ENCODE measurements around the gene TGOLN2. TPM values are rescaled to one million over a fixed set of nuclear protein-coding genes. Genes with fewer than 3 reads are reported as not detected.

Gene TGOLN2
- total and polyA plus RNA-seq, 9 donors, result 43.2 to 115 (median 75.8) TPM

DNA sequence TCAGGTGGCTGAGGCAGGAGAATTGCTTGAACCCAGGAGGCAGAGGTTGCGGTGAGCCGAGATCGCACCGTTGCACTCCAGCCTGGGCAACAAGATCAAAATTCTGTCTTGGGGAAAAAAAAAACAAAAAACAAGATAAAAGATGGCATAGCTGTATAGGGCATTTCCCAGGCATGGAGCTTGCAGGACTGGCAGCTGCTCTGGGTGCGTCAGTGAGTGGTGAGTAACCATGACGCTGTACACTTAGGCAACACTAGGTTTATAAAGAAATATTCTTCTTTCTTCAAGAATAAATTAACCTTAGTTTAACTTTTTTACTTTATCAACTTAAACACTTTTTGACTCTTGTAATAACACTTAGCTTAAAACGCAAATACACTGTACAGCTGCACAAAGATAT is 15.4 kb downstream of the TGOLN2 start:
- DNase-seq, result no peak
- intact Hi-C loops (cut with DNase I), result no loop called here
- Histone ChIP-seq H3K27ac (no peak overlapping the region), H3K4me1 (ENCODE audit: insufficient read depth) (peaks cover 4% of the 10 kb centered on the region), H3K27me3 (no peaks in the 10 kb centered on the region), H3K36me3 (no peaks in the 10 kb centered on the region), H3K4me3 (no peak overlapping the region), H3K9me3 (no peaks in the 10 kb centered on the region)
- TF ChIP-seq POLR2A (IDR thresholded peaks at IDR 0.05) (no peak), EP300 (IDR thresholded peaks at IDR 0.05) (no peak)
- TF ChIP-seq, protein P1, sequence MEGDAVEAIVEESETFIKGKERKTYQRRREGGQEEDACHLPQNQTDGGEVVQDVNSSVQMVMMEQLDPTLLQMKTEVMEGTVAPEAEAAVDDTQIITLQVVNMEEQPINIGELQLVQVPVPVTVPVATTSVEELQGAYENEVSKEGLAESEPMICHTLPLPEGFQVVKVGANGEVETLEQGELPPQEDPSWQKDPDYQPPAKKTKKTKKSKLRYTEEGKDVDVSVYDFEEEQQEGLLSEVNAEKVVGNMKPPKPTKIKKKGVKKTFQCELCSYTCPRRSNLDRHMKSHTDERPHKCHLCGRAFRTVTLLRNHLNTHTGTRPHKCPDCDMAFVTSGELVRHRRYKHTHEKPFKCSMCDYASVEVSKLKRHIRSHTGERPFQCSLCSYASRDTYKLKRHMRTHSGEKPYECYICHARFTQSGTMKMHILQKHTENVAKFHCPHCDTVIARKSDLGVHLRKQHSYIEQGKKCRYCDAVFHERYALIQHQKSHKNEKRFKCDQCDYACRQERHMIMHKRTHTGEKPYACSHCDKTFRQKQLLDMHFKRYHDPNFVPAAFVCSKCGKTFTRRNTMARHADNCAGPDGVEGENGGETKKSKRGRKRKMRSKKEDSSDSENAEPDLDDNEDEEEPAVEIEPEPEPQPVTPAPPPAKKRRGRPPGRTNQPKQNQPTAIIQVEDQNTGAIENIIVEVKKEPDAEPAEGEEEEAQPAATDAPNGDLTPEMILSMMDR (IDR thresholded peaks at IDR 0.05), result no peak
- WGBS, 3 donors, result 66 to 71% (median 69%) methylated on average over 7 of the region's 7 CpGs

DNA sequence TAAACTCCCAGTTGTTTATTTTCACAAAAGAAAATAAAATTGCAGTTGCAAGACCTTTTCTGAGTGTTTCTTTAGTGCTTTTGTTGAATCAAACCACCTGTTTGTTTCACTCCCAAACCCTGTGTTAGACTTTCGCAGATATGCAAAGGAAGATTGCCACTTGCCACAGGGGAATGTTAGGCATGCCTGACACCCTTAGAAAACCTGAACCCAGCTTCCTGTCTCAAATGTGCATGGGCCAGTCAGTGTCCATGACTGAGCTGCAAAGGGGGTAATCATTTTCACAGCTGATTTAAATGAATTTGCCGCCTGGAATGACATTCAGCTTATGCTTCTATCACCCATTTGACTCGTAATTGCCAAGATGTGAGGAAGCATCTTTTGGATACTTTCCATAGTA is 17.5 kb downstream of the TGOLN2 start:
- H3K9me3 ChIP-seq, result no peaks in the 10 kb centered on the region
- intact Hi-C loops (cut with DNase I), result no loop called here
- 32 to 57% (median 48%) methylated on average over 3 of the region's 3 CpGs for WGBS, 3 donors
- DNase-seq, result no peak
- H3K4me1 ChIP-seq (ENCODE audit: insufficient read depth), result peaks cover 4% of the 10 kb centered on the region
- H3K4me3 ChIP-seq, result no peak overlapping the region
- TF ChIP-seq, protein P1 (IDR thresholded peaks at IDR 0.05), result no peak
- TF ChIP-seq EP300 (IDR thresholded peaks at IDR 0.05) (no peak), POLR2A (IDR thresholded peaks at IDR 0.05) (no peak)
- peak overlapping the region in 1 of 2 donors; percentile 53 for H3K27ac ChIP-seq
- no peaks in the 10 kb centered on the region for H3K27me3 ChIP-seq
- no peaks in the 10 kb centered on the region for H3K36me3 ChIP-seq

DNA sequence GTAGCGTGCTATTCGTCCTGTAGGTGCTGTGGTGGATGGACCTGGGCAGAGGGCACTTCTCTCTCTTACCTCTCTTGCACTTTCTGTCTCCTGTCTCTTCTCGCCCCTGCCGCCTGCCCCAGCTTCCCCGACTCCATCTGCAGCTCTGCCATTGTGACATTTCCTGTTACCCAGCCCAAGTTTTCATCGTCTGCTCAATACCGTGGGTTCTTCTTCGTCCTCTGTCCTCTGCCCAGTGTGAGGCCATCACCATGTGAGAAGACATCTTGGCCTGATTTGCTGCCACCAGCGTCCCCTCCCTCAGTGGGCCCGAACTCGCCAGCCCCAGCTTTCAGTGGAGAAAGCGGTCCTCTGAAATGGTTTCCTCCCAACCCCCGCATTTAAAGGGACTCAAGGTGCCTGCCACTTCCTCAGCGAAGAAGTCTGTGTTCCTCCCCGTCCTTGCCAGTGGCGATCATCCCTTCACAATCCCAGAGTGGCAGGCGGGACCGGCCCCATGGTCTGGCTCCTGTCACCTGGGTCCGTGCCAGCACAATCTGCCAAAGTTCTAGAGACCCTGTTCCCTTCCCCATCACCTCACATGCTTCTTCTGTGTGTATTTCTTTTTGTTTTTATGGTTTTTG is 18.0 kb downstream of the TGOLN2 start:
- TF ChIP-seq EP300 (IDR thresholded peaks at IDR 0.05), result no peak
- TF ChIP-seq, protein P1 (IDR thresholded peaks at IDR 0.05), result no peak
- TF ChIP-seq POLR2A (IDR thresholded peaks at IDR 0.05), result no peak
- intact Hi-C loops (cut with DNase I), result no loop called here
- no peak overlapping the region for H3K4me3 ChIP-seq
- 43 to 55% (median 50%) methylated on average over 19 of the region's 19 CpGs for WGBS, 3 donors
- peak; percentile 32 to 57 (median 52) for DNase-seq
- H3K27me3 ChIP-seq, result no peaks in the 10 kb centered on the region
- H3K27ac ChIP-seq, result peak overlapping the region in 1 of 2 donors; percentile 53
- H3K9me3 ChIP-seq, result no peaks in the 10 kb centered on the region
- peaks cover 4% of the 10 kb centered on the region for H3K4me1 ChIP-seq (ENCODE audit: insufficient read depth)
- H3K36me3 ChIP-seq, result no peaks in the 10 kb centered on the region

DNA sequence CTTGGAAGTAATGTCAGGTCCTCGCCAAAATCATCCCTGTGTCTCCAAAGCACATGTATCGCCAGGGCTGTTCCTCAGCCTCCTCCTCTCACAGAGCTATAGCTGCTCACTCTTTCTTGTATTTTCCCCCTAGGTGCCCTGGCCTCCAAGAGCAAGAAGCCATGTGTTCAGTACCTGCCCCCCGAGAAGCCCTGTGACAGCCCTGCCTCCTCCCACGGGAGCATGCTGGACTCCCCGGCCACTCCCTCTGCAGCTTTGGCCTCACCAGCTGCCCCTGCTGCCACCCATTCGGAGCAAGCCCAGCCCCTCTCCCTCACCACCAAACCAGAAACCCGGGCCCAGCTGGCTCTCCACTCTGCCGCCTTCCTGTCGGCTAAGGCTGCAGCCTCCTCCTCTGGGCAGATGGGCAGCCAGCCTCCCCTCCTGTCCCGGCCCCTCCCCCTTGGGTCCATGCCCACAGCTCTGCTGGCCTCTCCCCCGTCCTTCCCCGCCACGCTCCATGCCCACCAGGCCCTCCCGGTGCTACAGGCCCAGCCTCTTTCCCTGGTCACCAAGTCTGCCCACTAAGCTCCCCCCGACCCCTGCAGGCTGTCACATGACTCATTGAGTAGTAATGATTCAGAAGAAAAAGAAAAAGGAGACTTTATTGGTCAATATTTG is 18.8 kb downstream of the TGOLN2 start:
- WGBS, 3 donors, result 15 to 22% (median 20%) methylated on average over 15 of the region's 15 CpGs
- peak overlapping the region in 1 of 2 donors; percentile 16 for H3K27ac ChIP-seq
- no peaks in the 10 kb centered on the region for H3K36me3 ChIP-seq
- H3K27me3 ChIP-seq, result no peaks in the 10 kb centered on the region
- H3K4me1 ChIP-seq (ENCODE audit: insufficient read depth), result peaks cover 4% of the 10 kb centered on the region
- intact Hi-C loops (cut with DNase I), result no loop called here
- H3K4me3 ChIP-seq, result no peak overlapping the region
- peak; percentile 60 to 81 (median 78) for DNase-seq
- H3K9me3 ChIP-seq, result no peaks in the 10 kb centered on the region
- TF ChIP-seq EP300 (IDR thresholded peaks at IDR 0.05) (no peak), POLR2A (IDR thresholded peaks at IDR 0.05) (no peak)
- TF ChIP-seq, protein P1 (IDR thresholded peaks at IDR 0.05), result no peak

All from ovary (tissue), 9 donors.